ENCODE data around the gene ARHGAP10. TPM values are rescaled to one million over a fixed set of nuclear protein-coding genes. Genes with fewer than 3 reads are reported as not detected.

The ARHGAP10 gene
- total RNA-seq, 6 experiments from 2014 or later, result 5.5 to 13.3 (median 10.4) TPM

DNA sequence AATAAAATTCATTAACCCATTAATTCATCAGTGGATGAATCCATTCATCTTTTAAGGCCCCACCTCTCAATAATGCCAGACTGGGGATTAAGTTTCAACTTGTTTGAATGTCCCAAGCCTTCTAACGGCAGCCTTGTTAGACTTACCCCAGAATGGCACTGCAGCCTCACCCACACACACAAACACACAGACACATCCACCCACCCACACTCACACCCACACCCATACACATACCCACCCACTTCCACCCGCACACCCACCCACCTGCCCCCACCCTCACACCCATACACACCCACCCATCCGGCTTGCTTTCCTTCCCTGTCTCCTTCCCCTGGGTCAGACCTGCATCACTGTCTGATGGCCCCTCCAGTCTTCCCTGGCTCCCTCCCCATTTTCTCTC, 102.6 kb downstream of the ARHGAP10 start:
- H3K27ac ChIP-seq, result no peak overlapping the region
- no peaks in the 10 kb centered on the region for H3K27me3 ChIP-seq
- TF ChIP-seq, protein P1, sequence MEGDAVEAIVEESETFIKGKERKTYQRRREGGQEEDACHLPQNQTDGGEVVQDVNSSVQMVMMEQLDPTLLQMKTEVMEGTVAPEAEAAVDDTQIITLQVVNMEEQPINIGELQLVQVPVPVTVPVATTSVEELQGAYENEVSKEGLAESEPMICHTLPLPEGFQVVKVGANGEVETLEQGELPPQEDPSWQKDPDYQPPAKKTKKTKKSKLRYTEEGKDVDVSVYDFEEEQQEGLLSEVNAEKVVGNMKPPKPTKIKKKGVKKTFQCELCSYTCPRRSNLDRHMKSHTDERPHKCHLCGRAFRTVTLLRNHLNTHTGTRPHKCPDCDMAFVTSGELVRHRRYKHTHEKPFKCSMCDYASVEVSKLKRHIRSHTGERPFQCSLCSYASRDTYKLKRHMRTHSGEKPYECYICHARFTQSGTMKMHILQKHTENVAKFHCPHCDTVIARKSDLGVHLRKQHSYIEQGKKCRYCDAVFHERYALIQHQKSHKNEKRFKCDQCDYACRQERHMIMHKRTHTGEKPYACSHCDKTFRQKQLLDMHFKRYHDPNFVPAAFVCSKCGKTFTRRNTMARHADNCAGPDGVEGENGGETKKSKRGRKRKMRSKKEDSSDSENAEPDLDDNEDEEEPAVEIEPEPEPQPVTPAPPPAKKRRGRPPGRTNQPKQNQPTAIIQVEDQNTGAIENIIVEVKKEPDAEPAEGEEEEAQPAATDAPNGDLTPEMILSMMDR (IDR thresholded peaks at IDR 0.05), result no peak
- no peak for TF ChIP-seq POLR2A (IDR thresholded peaks at IDR 0.05)
- ATAC-seq (no peak), DNase-seq (no peak)
- H3K9me3 ChIP-seq, result no peaks in the 10 kb centered on the region
- H3K4me3 ChIP-seq, result no peak overlapping the region
- H3K4me1 ChIP-seq, result peaks cover 0 to 5% (median 0%) of the 10 kb centered on the region in 4 donors
- WGBS (ENCODE audit: insufficient coverage, low coverage, low lambda C conversion rate, missing lambda C conversion rate), result 90% methylated on average over 3 of the region's 3 CpGs
- H3K36me3 ChIP-seq, result no peaks in the 10 kb centered on the region
- intact Hi-C loops (cut with DNase I), result no loop called here

DNA sequence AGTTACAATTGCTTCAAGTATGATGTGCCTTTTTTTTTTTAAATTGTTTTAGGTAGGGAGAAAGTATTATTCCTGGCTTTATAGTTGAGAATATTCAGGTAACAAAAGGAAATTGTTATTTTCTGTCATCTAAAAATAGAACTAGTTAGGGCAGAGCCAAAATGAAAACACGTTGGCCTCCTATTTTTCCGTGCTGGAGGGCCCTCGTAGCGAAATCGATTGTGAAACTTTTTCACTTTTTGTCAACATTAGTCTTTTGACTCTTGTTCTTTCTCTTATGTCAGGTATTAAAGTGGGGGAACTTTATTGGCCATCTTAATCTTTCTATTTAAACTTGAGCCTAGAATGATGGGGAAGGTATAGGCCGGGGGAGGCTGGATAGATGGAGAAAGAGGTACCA, 104.9 kb downstream of the ARHGAP10 start:
- WGBS (ENCODE audit: insufficient coverage, low coverage, low lambda C conversion rate, missing lambda C conversion rate), result 45% methylated on average over 6 of the region's 6 CpGs
- H3K9me3 ChIP-seq, result no peaks in the 10 kb centered on the region
- H3K4me1 ChIP-seq, result no peaks in the 10 kb centered on the region
- ATAC-seq (no peak), DNase-seq (no peak)
- H3K27ac ChIP-seq, result no peak overlapping the region
- intact Hi-C loops (cut with DNase I), result no loop called here
- H3K27me3 ChIP-seq, result no peaks in the 10 kb centered on the region
- H3K4me3 ChIP-seq, result no peak overlapping the region
- no peaks in the 10 kb centered on the region for H3K36me3 ChIP-seq
- no peak for TF ChIP-seq POLR2A (IDR thresholded peaks at IDR 0.05)
- TF ChIP-seq, protein P1 (IDR thresholded peaks at IDR 0.05), result no peak

- Histone ChIP-seq H3K4me1 (no peaks in the 10 kb centered on the region), H3K4me3 (no peak overlapping the region), H3K9me3 (no peaks in the 10 kb centered on the region), H3K27ac (no peak overlapping the region), H3K27me3 (no peaks in the 10 kb centered on the region), H3K36me3 (no peaks in the 10 kb centered on the region)
- no peak for TF ChIP-seq POLR2A (IDR thresholded peaks at IDR 0.05)
- TF ChIP-seq, protein P1 (IDR thresholded peaks at IDR 0.05), result no peak
- intact Hi-C loops (cut with DNase I), result no loop called here
- 60% methylated on average over 1 of the region's 1 CpG for WGBS (ENCODE audit: insufficient coverage, low coverage, low lambda C conversion rate, missing lambda C conversion rate)
- DNase-seq, result no peak
- ATAC-seq, result peak in 1 of 4 donors; percentile 29
These were observed 105.5 kb downstream of the ARHGAP10 start for GRCh38 chr4:147837435-147837834.

- no peaks in the 10 kb centered on the region for H3K9me3 ChIP-seq
- 95% methylated on average over 1 of the region's 1 CpG for WGBS (ENCODE audit: insufficient coverage, low coverage, low lambda C conversion rate, missing lambda C conversion rate)
- no peak overlapping the region for H3K4me3 ChIP-seq
- no peak for DNase-seq
- H3K27ac ChIP-seq, result no peak overlapping the region
- no peaks in the 10 kb centered on the region for H3K4me1 ChIP-seq
- no peaks in the 10 kb centered on the region for H3K27me3 ChIP-seq
- intact Hi-C loops (cut with DNase I), result no loop called here
- no peak for ATAC-seq
- H3K36me3 ChIP-seq, result no peaks in the 10 kb centered on the region
- TF ChIP-seq, protein P1 (IDR thresholded peaks at IDR 0.05), result no peak
- no peak for TF ChIP-seq POLR2A (IDR thresholded peaks at IDR 0.05)
These were observed 106.0 kb downstream of the ARHGAP10 start for GRCh38 chr4:147837854-147838253.

GRCh38 chr4:147839200-147839599, 107.3 kb downstream of the ARHGAP10 start:
- no peaks in the 10 kb centered on the region for H3K9me3 ChIP-seq
- H3K27ac ChIP-seq, result no peak overlapping the region
- no peaks in the 10 kb centered on the region for H3K27me3 ChIP-seq
- intact Hi-C loops (cut with DNase I), result no loop called here
- no peak overlapping the region for H3K4me3 ChIP-seq
- ATAC-seq (no peak), DNase-seq (no peak)
- TF ChIP-seq, protein P1 (IDR thresholded peaks at IDR 0.05), result no peak
- no peak for TF ChIP-seq POLR2A (IDR thresholded peaks at IDR 0.05)
- no peaks in the 10 kb centered on the region for H3K4me1 ChIP-seq
- no peaks in the 10 kb centered on the region for H3K36me3 ChIP-seq
- WGBS (ENCODE audit: insufficient coverage, low coverage, low lambda C conversion rate, missing lambda C conversion rate), result 45% methylated on average over 2 of the region's 2 CpGs

All from right lobe of liver (tissue), 6 donors.